SJCRH30 (cell line): ENCODE measurements around the gene STH. TPM values are rescaled to one million over a fixed set of nuclear protein-coding genes. Genes with fewer than 3 reads are reported as not detected.

Source experiments
- DNase-seq, 2 experiments: peaks; one replicate each; pipeline ENCODE4 v3.0.0-alpha.2; 2015 to 2020
- H3K27ac ChIP-seq: fragments of 250-450 bp; sonication (Bioruptor Pico); 2 replicates; pipeline ENCODE4 v1.5.1; 2020; ENCODE audit warnings: mild to moderate bottlenecking, moderate library complexity
- H3K27me3 ChIP-seq: fragments of 250-450 bp; sonication (Bioruptor Pico); 2 replicates; pipeline ENCODE4 v1.5.1; 2020; ENCODE audit warnings: mild to moderate bottlenecking, moderate library complexity
- H3K36me3 ChIP-seq: fragments of 250-450 bp; sonication (Bioruptor Pico); 2 replicates; pipeline ENCODE4 v1.5.1; 2020; ENCODE audit warnings: mild to moderate bottlenecking, moderate library complexity
- H3K4me1 ChIP-seq: fragments of 250-450 bp; sonication (Bioruptor Pico); 2 replicates; pipeline ENCODE4 v1.5.1; 2020; ENCODE audit warnings: mild to moderate bottlenecking, moderate library complexity
- H3K4me3 ChIP-seq: fragments of 250-450 bp; sonication (Bioruptor Pico); 2 replicates; pipeline ENCODE4 v1.5.1; 2020; ENCODE audit warnings: mild to moderate bottlenecking, moderate library complexity
- H3K9me3 ChIP-seq: fragments of 250-450 bp; sonication (Bioruptor Pico); replicated peaks from 2 replicates; pipeline ENCODE4 v1.5.1; 2020; ENCODE audit warnings: mild to moderate bottlenecking, moderate library complexity
- total RNA-seq: library from RNA; depleted of rRNA; stranded (reverse); fragments of >200 nt; shearing (Covaris generic); gene quantifications from 2 replicates; pipeline ENCODE4 v1.2.3, GENCODE V29; 2014

STH gene
- total RNA-seq, 1 experiment from 2014 or later: not detected

GRCh38 chr17:45962221-45962972 is 36.7 kb upstream of the STH start:
- Histone ChIP-seq H3K36me3 (no peaks in the 10 kb centered on the region), H3K4me1 (no peaks in the 10 kb centered on the region), H3K27ac (no peak overlapping the region), H3K4me3 (no peak overlapping the region), H3K27me3 (no peaks in the 10 kb centered on the region), H3K9me3 (no peaks in the 10 kb centered on the region)
- DNase-seq: no peak

DNA sequence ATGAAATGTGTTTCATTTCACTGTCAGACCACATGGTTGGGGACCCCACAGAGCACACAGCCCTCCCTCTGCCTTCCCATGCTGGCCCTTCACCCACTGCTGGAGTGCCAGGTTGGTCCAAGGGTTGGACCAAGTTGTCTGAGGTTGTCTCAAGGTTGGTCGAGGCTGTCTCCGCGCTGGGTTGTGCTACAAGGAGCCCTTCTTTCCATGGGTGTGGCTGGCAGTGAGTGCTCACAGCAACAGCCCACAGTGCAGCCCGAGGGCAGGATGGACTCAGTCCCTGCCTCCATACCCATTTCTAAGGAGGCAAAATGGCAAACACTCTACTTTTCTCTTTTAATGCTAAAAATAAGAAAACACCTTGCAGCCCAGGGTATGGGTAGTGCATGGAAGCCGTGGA is 35.8 kb upstream of the STH start:
- no peaks in the 10 kb centered on the region for H3K4me1 ChIP-seq
- no peaks in the 10 kb centered on the region for H3K36me3 ChIP-seq
- H3K27me3 ChIP-seq: no peaks in the 10 kb centered on the region
- H3K4me3 ChIP-seq: no peak overlapping the region
- H3K9me3 ChIP-seq: no peaks in the 10 kb centered on the region
- no peak for DNase-seq
- H3K27ac ChIP-seq: no peak overlapping the region

- H3K27ac ChIP-seq: no peak overlapping the region
- H3K4me3 ChIP-seq: no peak overlapping the region
These were observed 35.2 kb upstream of the STH start for GRCh38 chr17:45963889-45964288.

DNA sequence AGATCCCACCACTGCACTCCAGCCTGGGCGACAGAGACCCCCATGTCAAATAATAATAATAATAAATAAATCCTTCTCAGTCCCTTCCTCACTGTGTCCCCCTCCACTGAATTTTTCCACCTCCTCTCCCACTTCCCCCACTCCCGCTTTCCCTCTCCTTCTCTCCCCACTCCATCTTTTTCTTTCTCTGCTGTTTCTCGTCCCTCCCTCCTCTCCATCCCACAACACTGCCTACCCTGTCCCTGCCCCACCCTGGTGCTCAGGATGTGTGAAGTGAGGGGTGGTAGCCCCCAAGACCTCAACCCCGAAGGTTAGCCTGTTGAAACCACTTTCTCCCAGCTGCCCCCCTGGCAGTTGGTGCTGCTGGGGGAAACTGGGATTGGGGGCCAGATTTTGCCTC is 34.4 kb upstream of the STH start:
- DNase-seq: no peak
- no peaks in the 10 kb centered on the region for H3K4me1 ChIP-seq
- no peaks in the 10 kb centered on the region for H3K36me3 ChIP-seq
- no peak overlapping the region for H3K4me3 ChIP-seq
- no peaks in the 10 kb centered on the region for H3K9me3 ChIP-seq
- H3K27ac ChIP-seq: no peak overlapping the region
- no peaks in the 10 kb centered on the region for H3K27me3 ChIP-seq

More at GRCh38 chr17:45963889-45964288, 35.2 kb upstream of the STH start:
- DNase-seq: no peak
- Histone ChIP-seq H3K36me3 (no peaks in the 10 kb centered on the region), H3K9me3 (no peaks in the 10 kb centered on the region), H3K4me1 (no peaks in the 10 kb centered on the region), H3K27me3 (no peaks in the 10 kb centered on the region)

- H3K4me3 ChIP-seq: no peak overlapping the region
- H3K27ac ChIP-seq: no peak overlapping the region
- H3K4me1 ChIP-seq: no peaks in the 10 kb centered on the region
- no peaks in the 10 kb centered on the region for H3K36me3 ChIP-seq
- DNase-seq: no peak
- no peaks in the 10 kb centered on the region for H3K9me3 ChIP-seq
- H3K27me3 ChIP-seq: no peaks in the 10 kb centered on the region
These were observed 33.2 kb upstream of the STH start for GRCh38 chr17:45965812-45966211.

DNA sequence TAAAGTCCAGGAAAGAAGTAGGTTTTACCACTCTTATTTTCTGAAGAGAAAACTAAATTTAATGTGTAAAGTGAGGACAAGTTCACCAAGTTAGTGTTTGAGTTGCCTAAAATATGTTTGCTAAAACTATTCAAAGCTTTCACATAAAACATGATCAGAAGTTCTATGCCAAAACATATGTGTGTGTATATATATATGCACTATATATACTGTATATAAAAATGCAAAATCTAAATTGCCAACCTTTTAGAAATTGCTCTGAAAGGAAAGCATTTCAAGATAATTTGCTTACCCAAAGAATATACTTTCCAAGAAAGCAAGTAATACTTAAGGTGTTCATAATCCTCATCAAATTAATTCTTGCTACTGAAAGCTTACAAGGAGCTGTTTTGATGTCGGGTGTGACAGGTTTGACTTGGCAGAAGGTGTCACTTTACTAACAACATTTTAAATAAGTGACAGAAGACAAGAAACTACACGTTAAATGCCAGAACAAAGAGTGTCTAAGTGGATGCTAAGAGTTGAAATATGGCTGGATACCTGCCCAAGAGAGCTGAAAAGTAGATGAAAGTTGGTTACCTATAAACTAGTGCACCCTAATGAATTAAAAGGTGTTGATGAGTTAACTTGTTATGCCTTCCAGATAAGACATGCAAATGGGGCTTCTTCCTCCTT is 32.3 kb upstream of the STH start:
- H3K27ac ChIP-seq: no peak overlapping the region
- H3K9me3 ChIP-seq: no peaks in the 10 kb centered on the region
- H3K27me3 ChIP-seq: no peaks in the 10 kb centered on the region
- no peaks in the 10 kb centered on the region for H3K4me1 ChIP-seq
- no peaks in the 10 kb centered on the region for H3K36me3 ChIP-seq
- H3K4me3 ChIP-seq: no peak overlapping the region
- no peak for DNase-seq

DNA sequence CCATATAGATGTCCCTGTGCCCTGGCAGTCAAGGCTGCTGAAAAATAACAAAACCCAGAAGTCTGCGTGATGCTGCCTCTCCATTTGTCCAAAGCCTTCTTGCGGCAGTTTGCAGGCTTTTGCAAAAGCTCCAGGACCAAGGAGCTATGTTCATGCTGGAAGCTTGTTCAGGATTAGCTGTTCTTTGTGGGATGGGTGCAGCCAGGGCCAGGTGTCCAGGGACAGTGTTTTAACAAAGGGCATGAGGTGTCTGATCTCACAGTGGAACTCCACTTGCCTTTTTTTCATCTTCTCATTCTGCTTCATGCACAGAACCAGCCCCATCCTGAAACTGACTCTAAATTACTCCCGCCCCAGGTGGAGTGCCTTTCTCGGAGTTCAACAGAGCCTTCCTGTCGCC is 31.7 kb upstream of the STH start:
- H3K27ac ChIP-seq: no peak overlapping the region
- no peaks in the 10 kb centered on the region for H3K9me3 ChIP-seq
- DNase-seq: no peak
- H3K27me3 ChIP-seq: no peaks in the 10 kb centered on the region
- no peaks in the 10 kb centered on the region for H3K4me1 ChIP-seq
- H3K36me3 ChIP-seq: no peaks in the 10 kb centered on the region
- H3K4me3 ChIP-seq: no peak overlapping the region

DNA sequence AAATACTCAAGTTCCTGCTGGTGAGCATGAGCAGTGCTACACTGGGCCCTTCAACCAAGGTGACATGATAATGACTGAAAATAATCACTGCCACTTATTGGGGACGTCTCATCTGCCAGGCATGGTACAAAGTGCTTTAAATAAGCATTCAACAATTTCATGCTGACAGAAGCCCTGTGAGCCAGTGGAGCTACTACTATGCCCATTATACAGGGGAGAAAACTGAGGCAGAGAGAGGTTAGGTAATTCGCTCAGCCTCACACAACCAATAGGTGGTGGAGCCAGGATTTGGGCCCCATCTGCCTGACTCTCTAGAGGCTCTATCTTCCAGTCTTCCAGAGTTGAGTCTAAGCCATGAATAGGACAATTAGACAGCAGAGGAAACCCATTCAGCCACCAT is 30.3 kb upstream of the STH start:
- H3K9me3 ChIP-seq: no peaks in the 10 kb centered on the region
- no peaks in the 10 kb centered on the region for H3K4me1 ChIP-seq
- no peak for DNase-seq
- H3K27ac ChIP-seq: no peak overlapping the region
- no peaks in the 10 kb centered on the region for H3K27me3 ChIP-seq
- no peak overlapping the region for H3K4me3 ChIP-seq
- no peaks in the 10 kb centered on the region for H3K36me3 ChIP-seq

DNA sequence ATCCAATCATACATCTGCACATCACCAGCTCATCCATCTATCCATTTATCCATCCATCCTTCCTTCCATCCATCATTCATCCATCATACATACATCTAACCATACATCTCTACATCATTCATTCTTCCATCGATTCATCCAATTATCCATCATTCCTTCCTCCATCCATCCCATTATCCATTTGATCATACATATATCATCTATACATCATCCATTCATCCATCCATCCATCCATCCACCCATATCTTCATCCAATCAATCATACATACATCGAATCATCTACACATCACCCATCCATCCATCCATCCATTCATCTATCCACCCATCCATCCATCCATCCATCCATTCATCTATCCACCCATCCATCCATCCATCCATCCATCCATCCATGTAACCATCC is 29.3 kb upstream of the STH start:
- Histone ChIP-seq H3K4me1 (no peaks in the 10 kb centered on the region), H3K9me3 (no peaks in the 10 kb centered on the region), H3K27ac (no peak overlapping the region), H3K27me3 (no peaks in the 10 kb centered on the region), H3K4me3 (no peak overlapping the region), H3K36me3 (no peaks in the 10 kb centered on the region)
- DNase-seq: no peak

DNA sequence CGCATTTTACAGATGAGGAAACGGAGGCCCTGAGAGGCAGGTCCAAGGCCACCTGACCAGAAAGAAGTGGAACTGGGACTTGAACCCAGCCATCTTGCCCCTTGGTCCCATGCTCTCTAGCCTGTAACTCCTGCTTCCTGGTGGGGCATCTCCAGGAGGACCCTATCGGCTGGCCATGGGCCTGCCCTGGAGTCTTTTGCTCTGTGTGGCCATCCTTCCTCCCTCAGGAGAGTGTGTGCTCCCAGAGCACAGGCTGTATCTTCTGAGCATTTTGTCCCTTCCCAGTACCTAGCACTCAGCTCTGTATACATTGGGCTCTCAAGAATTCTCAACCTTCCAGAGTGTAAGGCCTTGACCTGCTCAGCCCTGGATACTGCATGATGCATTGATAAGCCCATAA is 28.4 kb upstream of the STH start:
- Histone ChIP-seq H3K4me3 (no peak overlapping the region), H3K27ac (no peak overlapping the region), H3K27me3 (no peaks in the 10 kb centered on the region), H3K36me3 (no peaks in the 10 kb centered on the region), H3K4me1 (no peaks in the 10 kb centered on the region), H3K9me3 (no peaks in the 10 kb centered on the region)
- no peak for DNase-seq

DNA sequence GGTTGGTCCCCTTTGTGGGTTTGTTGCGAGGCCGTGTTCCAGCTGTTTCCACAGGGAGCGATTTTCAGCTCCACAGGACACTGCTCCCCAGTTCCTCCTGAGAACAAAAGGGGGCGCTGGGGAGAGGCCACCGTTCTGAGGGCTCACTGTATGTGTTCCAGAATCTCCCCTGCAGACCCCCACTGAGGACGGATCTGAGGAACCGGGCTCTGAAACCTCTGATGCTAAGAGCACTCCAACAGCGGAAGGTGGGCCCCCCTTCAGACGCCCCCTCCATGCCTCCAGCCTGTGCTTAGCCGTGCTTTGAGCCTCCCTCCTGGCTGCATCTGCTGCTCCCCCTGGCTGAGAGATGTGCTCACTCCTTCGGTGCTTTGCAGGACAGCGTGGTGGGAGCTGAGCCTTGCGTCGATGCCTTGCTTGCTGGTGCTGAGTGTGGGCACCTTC is 27.3 kb upstream of the STH start:
- Histone ChIP-seq H3K27ac (no peak overlapping the region), H3K9me3 (no peaks in the 10 kb centered on the region), H3K36me3 (no peaks in the 10 kb centered on the region), H3K27me3 (no peaks in the 10 kb centered on the region), H3K4me1 (no peaks in the 10 kb centered on the region), H3K4me3 (no peak overlapping the region)
- DNase-seq: no peak

DNA sequence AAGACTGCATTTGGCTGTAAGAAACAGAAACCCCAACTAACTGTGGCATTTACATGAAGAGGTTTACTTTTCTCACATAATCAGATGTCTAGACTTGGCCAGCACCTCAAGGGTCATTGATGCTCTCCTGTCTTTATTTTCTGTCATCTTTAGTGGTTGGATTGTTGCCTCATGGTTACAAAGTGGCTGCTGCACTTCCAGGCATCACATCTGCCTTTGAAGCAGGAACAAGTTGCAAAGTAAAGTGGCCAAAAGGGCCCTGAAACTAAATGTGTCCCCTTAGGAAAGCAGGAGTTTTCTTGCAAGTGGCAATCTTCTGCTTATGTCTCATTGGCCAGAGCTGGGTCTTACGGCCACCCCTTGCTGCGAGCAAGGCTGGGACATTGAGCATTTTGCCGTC is 26.5 kb upstream of the STH start:
- no peak overlapping the region for H3K4me3 ChIP-seq
- H3K27me3 ChIP-seq: no peaks in the 10 kb centered on the region
- DNase-seq: no peak
- H3K9me3 ChIP-seq: no peaks in the 10 kb centered on the region
- no peak overlapping the region for H3K27ac ChIP-seq
- no peaks in the 10 kb centered on the region for H3K36me3 ChIP-seq
- H3K4me1 ChIP-seq: no peaks in the 10 kb centered on the region

- Histone ChIP-seq H3K36me3 (no peaks in the 10 kb centered on the region), H3K4me3 (no peak overlapping the region), H3K27ac (no peak overlapping the region), H3K9me3 (no peaks in the 10 kb centered on the region), H3K27me3 (no peaks in the 10 kb centered on the region), H3K4me1 (no peaks in the 10 kb centered on the region)
- DNase-seq: no peak
These were observed 25.8 kb upstream of the STH start for GRCh38 chr17:45973099-45973780.

- no peaks in the 10 kb centered on the region for H3K36me3 ChIP-seq
- no peak overlapping the region for H3K27ac ChIP-seq
- no peak overlapping the region for H3K4me3 ChIP-seq
- no peak for DNase-seq
- no peaks in the 10 kb centered on the region for H3K9me3 ChIP-seq
- no peaks in the 10 kb centered on the region for H3K27me3 ChIP-seq
- no peaks in the 10 kb centered on the region for H3K4me1 ChIP-seq
These were observed 24.8 kb upstream of the STH start for GRCh38 chr17:45973946-45974859.
